ENCODE measurements around the gene ADORA2A. TPM values are rescaled to one million over a fixed set of nuclear protein-coding genes. Genes with fewer than 3 reads are reported as not detected.

ADORA2A gene
- total and polyA plus RNA-seq, 4 donors = 2.5 to 5.1 (median 4.7) TPM

DNA sequence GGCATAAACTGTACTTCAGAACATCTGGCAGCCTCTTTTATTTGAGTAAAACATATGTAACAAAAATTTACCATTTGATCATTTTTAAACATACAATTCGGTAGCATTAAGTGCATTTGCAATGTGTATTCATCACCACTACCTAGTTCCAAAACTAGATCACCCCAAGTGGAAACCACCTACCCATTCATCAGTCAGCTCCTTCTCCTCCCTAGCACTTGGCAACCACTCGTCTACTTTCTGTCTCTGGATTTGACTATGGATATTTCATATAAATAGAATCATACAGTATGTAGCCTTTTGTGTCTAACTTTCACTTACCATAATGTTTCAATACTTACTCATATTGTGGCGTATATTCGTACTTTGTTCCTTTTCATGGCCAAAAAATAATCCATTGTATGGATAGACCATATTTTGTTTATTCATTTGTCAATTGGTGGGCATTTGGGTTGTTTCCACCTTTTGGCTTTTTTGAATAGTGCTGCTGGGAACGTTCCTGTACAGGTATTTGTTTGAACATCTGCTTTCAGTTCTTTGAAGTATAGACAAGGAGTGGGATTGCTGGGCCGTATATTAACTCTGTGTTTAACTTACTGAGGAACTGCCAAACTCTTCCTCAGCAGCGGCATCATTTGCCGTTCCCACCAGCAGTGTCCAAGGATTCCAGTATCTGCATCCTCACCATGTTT is 27.2 kb upstream of the ADORA2A start:
- Histone ChIP-seq H3K4me1 (ENCODE audit: control insufficient read depth in 1 of 2, insufficient read depth in 2 of 2, low read length in 2 of 2) (peaks cover 0 to 12% of the 10 kb centered on the region in 2 donors), H3K9me3 (ENCODE audit: control insufficient read depth, low read length) (no peaks in the 10 kb centered on the region), H3K27ac (ENCODE audit: low read depth in 1 of 2, low read length in 2 of 2) (no peak overlapping the region)

GRCh38 chr22:24400726-24401596 is 26.4 kb upstream of the ADORA2A start:
- H3K9me3 ChIP-seq (ENCODE audit: control insufficient read depth, low read length) = no peaks in the 10 kb centered on the region
- peaks cover 0 to 12% of the 10 kb centered on the region in 2 donors for H3K4me1 ChIP-seq (ENCODE audit: control insufficient read depth in 1 of 2, insufficient read depth in 2 of 2, low read length in 2 of 2)
- 61 to 62% methylated on average over 9 of the region's 9 CpGs for WGBS, 2 donors
- intact Hi-C loops (cut with DNase I) = no loop called here
- peaks cover 0 to 2% of the 10 kb centered on the region in 2 donors for H3K36me3 ChIP-seq (ENCODE audit: control insufficient read depth in 1 of 2, insufficient read depth in 2 of 2, low read length in 1 of 2)
- ATAC-seq (ENCODE audit: low FRiP score) (peak; percentile 6), DNase-seq (peak in 1 of 2 donors; percentile 47)
- no peaks in the 10 kb centered on the region for H3K27me3 ChIP-seq (ENCODE audit: control insufficient read depth in 1 of 2, insufficient read depth in 2 of 2, low read length in 1 of 2)
- H3K4me3 ChIP-seq (ENCODE audit: low read length in 2 of 2) = no peak overlapping the region
- peak overlapping the region; percentile 18 to 58 for H3K27ac ChIP-seq (ENCODE audit: low read depth in 1 of 2, low read length in 2 of 2)

More for the DNA sequence above, 27.2 kb upstream of the ADORA2A start:
- Histone ChIP-seq H3K4me3 (ENCODE audit: low read length in 2 of 2) (no peak overlapping the region), H3K27me3 (ENCODE audit: control insufficient read depth in 1 of 2, insufficient read depth in 2 of 2, low read length in 1 of 2) (no peaks in the 10 kb centered on the region), H3K36me3 (ENCODE audit: control insufficient read depth in 1 of 2, insufficient read depth in 2 of 2, low read length in 1 of 2) (peaks cover 0 to 2% of the 10 kb centered on the region in 2 donors)
- DNase-seq = no peak
- 77 to 79% methylated on average over 8 of the region's 8 CpGs for WGBS, 2 donors
- ATAC-seq (ENCODE audit: low FRiP score) = no peak
- intact Hi-C loops (cut with DNase I) = no loop called here

DNA sequence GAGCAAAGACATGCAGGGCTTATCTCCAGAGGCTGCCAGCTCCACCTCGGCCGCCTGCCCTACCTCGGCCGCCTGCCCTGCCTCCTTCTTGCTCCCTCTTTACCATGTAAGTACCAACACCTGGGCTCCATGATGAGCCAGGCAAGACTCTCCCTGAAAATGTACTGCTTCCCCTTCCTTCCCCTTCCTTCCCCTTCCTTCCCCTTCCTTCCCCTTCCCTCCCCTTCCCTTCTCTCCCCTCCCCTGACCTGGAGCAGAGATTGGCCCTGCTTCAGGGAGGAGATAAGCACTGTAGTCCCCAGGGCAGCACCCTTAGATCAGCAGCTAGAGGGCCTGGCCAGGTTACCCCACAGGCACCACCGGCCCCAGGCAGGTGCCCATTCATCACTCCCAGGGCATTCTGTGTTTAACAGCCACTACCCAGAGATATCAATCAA is 25.4 kb upstream of the ADORA2A start:
- H3K27me3 ChIP-seq (ENCODE audit: control insufficient read depth in 1 of 2, insufficient read depth in 2 of 2, low read length in 1 of 2) = no peaks in the 10 kb centered on the region
- intact Hi-C loops (cut with DNase I) = no loop called here
- 78 to 85% methylated on average over 5 of the region's 5 CpGs for WGBS, 2 donors
- DNase-seq = no peak
- H3K27ac ChIP-seq (ENCODE audit: low read depth in 1 of 2, low read length in 2 of 2) = peak overlapping the region in 1 of 2 donors; percentile 83
- H3K9me3 ChIP-seq (ENCODE audit: control insufficient read depth, low read length) = no peaks in the 10 kb centered on the region
- no peak overlapping the region for H3K4me3 ChIP-seq (ENCODE audit: low read length in 2 of 2)
- ATAC-seq (ENCODE audit: low FRiP score) = no peak
- peaks cover 0 to 2% of the 10 kb centered on the region in 2 donors for H3K36me3 ChIP-seq (ENCODE audit: control insufficient read depth in 1 of 2, insufficient read depth in 2 of 2, low read length in 1 of 2)
- peaks cover 0 to 12% of the 10 kb centered on the region in 2 donors for H3K4me1 ChIP-seq (ENCODE audit: control insufficient read depth in 1 of 2, insufficient read depth in 2 of 2, low read length in 2 of 2)

- Histone ChIP-seq H3K27ac (ENCODE audit: low read depth in 1 of 2, low read length in 2 of 2) (peak overlapping the region; percentile 80 to 84), H3K4me1 (ENCODE audit: control insufficient read depth in 1 of 2, insufficient read depth in 2 of 2, low read length in 2 of 2) (peaks cover 0 to 12% of the 10 kb centered on the region in 2 donors)
- intact Hi-C loops (cut with DNase I) = no loop called here
Measured at GRCh38 chr22:24402460-24403192, 24.8 kb upstream of the ADORA2A start.

GRCh38 chr22:24403346-24403745 is 24.1 kb upstream of the ADORA2A start:
- intact Hi-C loops (cut with DNase I) = no loop called here
- WGBS, 2 donors = 58 to 62% methylated on average over 3 of the region's 3 CpGs

More at GRCh38 chr22:24402460-24403192, 24.8 kb upstream of the ADORA2A start:
- peak; percentile 84 for ATAC-seq (ENCODE audit: low FRiP score)
- peak; percentile 86 to 89 for DNase-seq
- Histone ChIP-seq H3K36me3 (ENCODE audit: control insufficient read depth in 1 of 2, insufficient read depth in 2 of 2, low read length in 1 of 2) (peaks cover 0 to 2% of the 10 kb centered on the region in 2 donors), H3K27me3 (ENCODE audit: control insufficient read depth in 1 of 2, insufficient read depth in 2 of 2, low read length in 1 of 2) (no peaks in the 10 kb centered on the region), H3K9me3 (ENCODE audit: control insufficient read depth, low read length) (no peaks in the 10 kb centered on the region), H3K4me3 (ENCODE audit: low read length in 2 of 2) (no peak overlapping the region)
- WGBS, 2 donors = 2 to 4% methylated on average over 3 of the region's 3 CpGs

GRCh38 chr22:24404561-24405275 is 22.7 kb upstream of the ADORA2A start:
- DNase-seq (no peak), ATAC-seq (ENCODE audit: low FRiP score) (no peak)
- intact Hi-C loops (cut with DNase I) = no loop called here
- H3K27ac ChIP-seq (ENCODE audit: low read depth in 1 of 2, low read length in 2 of 2) = no peak overlapping the region
- H3K9me3 ChIP-seq (ENCODE audit: control insufficient read depth, low read length) = no peaks in the 10 kb centered on the region
- H3K36me3 ChIP-seq (ENCODE audit: control insufficient read depth in 1 of 2, insufficient read depth in 2 of 2, low read length in 1 of 2) = peaks cover 0 to 2% of the 10 kb centered on the region in 2 donors
- no peak overlapping the region for H3K4me3 ChIP-seq (ENCODE audit: low read length in 2 of 2)
- peaks cover 0 to 12% of the 10 kb centered on the region in 2 donors for H3K4me1 ChIP-seq (ENCODE audit: control insufficient read depth in 1 of 2, insufficient read depth in 2 of 2, low read length in 2 of 2)
- WGBS, 2 donors = 55% methylated on average over 9 of the region's 9 CpGs
- no peaks in the 10 kb centered on the region for H3K27me3 ChIP-seq (ENCODE audit: control insufficient read depth in 1 of 2, insufficient read depth in 2 of 2, low read length in 1 of 2)

More at GRCh38 chr22:24403346-24403745, 24.1 kb upstream of the ADORA2A start:
- Histone ChIP-seq H3K36me3 (ENCODE audit: control insufficient read depth in 1 of 2, insufficient read depth in 2 of 2, low read length in 1 of 2) (no peaks in the 10 kb centered on the region), H3K9me3 (ENCODE audit: control insufficient read depth, low read length) (no peaks in the 10 kb centered on the region), H3K27me3 (ENCODE audit: control insufficient read depth in 1 of 2, insufficient read depth in 2 of 2, low read length in 1 of 2) (no peaks in the 10 kb centered on the region), H3K27ac (ENCODE audit: low read depth in 1 of 2, low read length in 2 of 2) (peak overlapping the region; percentile 5 to 80), H3K4me3 (ENCODE audit: low read length in 2 of 2) (no peak overlapping the region), H3K4me1 (ENCODE audit: control insufficient read depth in 1 of 2, insufficient read depth in 2 of 2, low read length in 2 of 2) (peaks cover 0 to 12% of the 10 kb centered on the region in 2 donors)
- ATAC-seq (ENCODE audit: low FRiP score) (no peak), DNase-seq (no peak)

- DNase-seq (no peak), ATAC-seq (ENCODE audit: low FRiP score) (no peak)
- WGBS, 2 donors = 95 to 96% methylated on average over 12 of the region's 12 CpGs
- Histone ChIP-seq H3K27ac (ENCODE audit: low read depth in 1 of 2, low read length in 2 of 2) (no peak overlapping the region), H3K9me3 (ENCODE audit: control insufficient read depth, low read length) (no peaks in the 10 kb centered on the region), H3K36me3 (ENCODE audit: control insufficient read depth in 1 of 2, insufficient read depth in 2 of 2, low read length in 1 of 2) (peaks cover 0 to 2% of the 10 kb centered on the region in 2 donors), H3K4me1 (ENCODE audit: control insufficient read depth in 1 of 2, insufficient read depth in 2 of 2, low read length in 2 of 2) (peaks cover 0 to 12% of the 10 kb centered on the region in 2 donors), H3K4me3 (ENCODE audit: low read length in 2 of 2) (no peak overlapping the region), H3K27me3 (ENCODE audit: control insufficient read depth in 1 of 2, insufficient read depth in 2 of 2, low read length in 1 of 2) (no peaks in the 10 kb centered on the region)
- intact Hi-C loops (cut with DNase I) = no loop called here
Measured at GRCh38 chr22:24405631-24406321, 21.6 kb upstream of the ADORA2A start.

All from aorta (tissue), 5 donors.